GM12891 (cell line): Measurements from ENCODE around the gene CLIC3.

Experiments
- POLR2AphosphoS5 ChIP-seq: IDR thresholded peaks from 2 replicates; pipeline ENCODE4 v1.6.1; 2011; ENCODE audit warnings: low read depth, low read length, control low read depth
- POU2F2 ChIP-seq: IDR thresholded peaks from 2 replicates; pipeline ENCODE4 v1.6.1; 2011; ENCODE audit warnings: low read depth, mild to moderate bottlenecking, control low read depth, low read length, moderate library complexity

DNA sequence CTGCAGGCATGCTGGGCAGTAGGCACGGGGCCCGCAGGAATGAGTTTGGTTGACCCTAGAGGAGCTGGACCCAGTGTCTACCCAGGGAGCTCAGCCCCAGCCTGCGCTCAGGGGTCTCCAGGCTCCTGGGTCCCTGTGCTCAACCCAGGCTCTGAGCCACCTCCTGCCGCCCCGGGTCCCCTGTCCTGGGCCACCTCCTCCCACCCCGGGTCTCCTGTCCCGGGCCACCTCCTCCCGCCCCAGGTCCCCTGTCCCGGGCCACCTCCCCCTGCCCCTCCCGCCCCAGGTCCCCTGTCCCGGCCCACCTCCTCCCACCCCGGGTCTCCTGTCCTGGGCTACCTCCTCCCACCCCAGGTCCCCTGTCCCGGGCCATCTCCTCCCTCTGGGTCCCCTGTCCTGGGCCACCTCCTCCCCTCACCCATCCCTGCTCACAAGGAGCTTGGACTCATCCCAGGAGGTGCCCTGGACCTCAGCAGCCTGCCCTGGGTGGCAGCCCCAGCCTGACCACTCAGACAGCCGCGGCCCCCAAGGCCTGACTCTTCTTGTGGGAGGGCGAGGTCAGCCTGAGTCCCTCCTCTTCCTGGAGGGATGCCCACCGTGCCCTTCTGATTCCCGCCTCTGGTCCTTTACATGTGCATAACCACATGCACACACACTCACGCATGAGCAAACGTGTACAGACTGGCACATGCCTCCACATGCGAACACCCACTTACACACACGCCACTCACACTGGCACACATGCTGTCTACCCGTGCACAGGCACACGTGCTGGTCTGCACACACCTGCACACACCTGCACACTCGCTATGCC lies 41.9 kb downstream of the CLIC3 start:
- no peak for TF ChIP-seq POLR2AphosphoS5
- TF ChIP-seq POU2F2 = no peak
